DMS53 treated with DMSO at 0.1 percent for 48 hours (cell line): ENCODE measurements around the gene S100A11.

Experiments used
- DNase-seq: peaks from one replicate; lab custom pipeline; 2025; ENCODE audit not compliant: unreplicated experiment; lab: John Stamatoyannopoulos, UW

Gene S100A11

DNA sequence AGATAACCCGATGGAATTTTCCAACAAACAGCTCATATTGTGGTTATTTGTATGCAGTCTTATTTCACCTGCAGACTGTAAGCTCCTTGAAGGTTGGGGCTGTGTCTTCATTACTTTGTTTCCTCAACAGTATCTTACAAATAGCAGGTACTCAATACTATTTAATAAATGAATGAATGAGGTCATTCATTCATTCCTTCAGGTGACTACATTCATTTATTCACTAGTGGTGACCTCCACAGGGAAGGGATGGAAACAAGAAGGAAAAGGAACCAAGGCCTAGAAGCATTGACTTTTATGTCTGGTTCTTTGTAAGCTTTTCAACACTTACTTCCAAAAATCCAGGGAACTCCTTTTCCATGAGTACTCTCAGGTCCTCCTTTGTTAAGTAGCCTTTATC lies 51.0 kb downstream of the S100A11 start:
- no peak for DNase-seq

DNA sequence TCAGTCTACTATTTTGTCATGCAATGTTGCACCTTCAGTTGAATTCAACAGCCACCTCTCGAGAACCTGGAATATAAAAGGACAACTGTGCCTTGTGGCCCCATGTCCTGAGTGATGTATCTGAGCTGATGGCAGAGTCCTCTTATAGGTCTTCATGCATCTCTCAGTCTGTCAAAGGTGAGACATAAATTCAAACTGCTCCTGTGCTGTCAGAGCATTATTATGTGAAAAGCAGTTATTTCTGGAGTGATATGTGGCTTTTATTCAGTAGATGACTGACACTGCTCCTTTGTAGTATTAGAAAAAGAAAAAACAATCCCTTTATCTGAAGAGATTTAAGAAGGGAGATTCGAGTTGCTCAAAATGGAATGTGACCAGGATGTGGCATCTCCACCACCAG lies 51.5 kb downstream of the S100A11 start:
- no peak for DNase-seq

DNA sequence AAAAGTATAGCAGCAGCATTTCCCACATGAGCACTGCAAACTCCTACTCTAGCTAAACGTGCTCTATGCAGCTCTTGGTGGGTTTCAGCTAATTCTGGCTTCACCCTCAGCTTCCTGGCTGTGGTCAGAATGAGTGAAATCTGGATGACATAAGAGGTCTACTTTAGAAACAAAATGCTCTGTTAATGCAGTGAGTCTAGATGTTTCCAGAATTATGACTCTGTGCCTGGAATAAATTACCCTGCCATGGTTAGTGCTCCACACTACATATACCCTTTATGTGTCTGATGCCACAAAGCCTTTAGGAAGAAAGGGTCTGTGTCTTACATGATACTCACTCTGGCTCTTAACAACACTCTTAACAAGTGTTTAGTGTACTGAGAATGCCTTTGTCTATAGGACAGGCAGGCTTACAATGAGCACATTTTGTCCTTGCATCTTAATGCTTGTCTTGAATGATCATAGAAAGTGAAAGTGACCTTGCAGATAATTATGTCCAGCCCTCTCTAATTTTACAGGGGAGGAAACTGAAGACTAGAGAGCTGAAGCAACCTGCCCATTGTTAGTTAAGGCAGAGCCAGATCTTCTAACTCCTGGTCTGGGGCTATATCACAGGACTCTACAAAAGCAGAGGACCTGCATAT lies 52.4 kb downstream of the S100A11 start:
- DNase-seq, result no peak
